ENCODE results near the gene PFN3. TPM values are rescaled to one million over a fixed set of nuclear protein-coding genes. Genes with fewer than 3 reads are reported as not detected.

Gene PFN3
- total RNA-seq: not detected in 2 replicates

GRCh38 chr5:177399997-177400868, at the start of gene PFN3:
PFN3 (minus strand) TSS chr5:177400661; CDS start chr5:177400576, 85 bp downstream.

GRCh38 chr5:177446200-177447065, 46.0 kb upstream of the PFN3 start, which contains the start of gene PRR7:
PRR7 (plus strand) TSS chr5:177446814; CDS start chr5:177455068, 8,254 bp downstream.

GRCh38 chr5:177426566-177427210, 26.2 kb upstream of the PFN3 start, which contains the start of gene GRK6:
GRK6 (plus strand) TSS chr5:177426676; CDS start chr5:177426846, 170 bp downstream.

GRCh38 chr5:177409043-177409801, 8.8 kb upstream of the PFN3 start, which contains the start of gene F12:
F12 (minus strand) TSS chr5:177409564; CDS start chr5:177409527, 37 bp downstream.

GRCh38 chr5:177384134-177384533, 16.3 kb downstream of the PFN3 start, which contains the start of gene SLC34A1:
SLC34A1 (plus strand) TSS chr5:177384434; CDS start chr5:177385742, 1,308 bp downstream.

GRCh38 chr5:177357459-177358351, 42.8 kb downstream of the PFN3 start, which contains the start of gene RGS14:
RGS14 (plus strand) TSS chr5:177357924; CDS start chr5:177358025, 101 bp downstream.

GRCh38 chr5:177351392-177352329, 48.8 kb downstream of the PFN3 start, which contains the start of gene LMAN2:
LMAN2 (minus strand) TSS chr5:177351668; CDS start chr5:177351647, 21 bp downstream.

Other genes starting within 250 kb of the PFN3 start
- gene RAB24, start 96.9 kb downstream of the PFN3 start, total RNA-seq: 17.9 and 25.5 TPM in 2 replicates
- gene PRELID1, start 96.9 kb downstream of the PFN3 start, total RNA-seq: 79.6 and 79.9 TPM in 2 replicates
- gene MXD3, start 88.8 kb downstream of the PFN3 start, total RNA-seq: 1.2 and 4.1 TPM in 2 replicates
- gene LMAN2, start 49.0 kb downstream of the PFN3 start, total RNA-seq: 494 and 696 TPM in 2 replicates
- 3.9 and 4.2 TPM in 2 replicates for gene RGS14, start 42.7 kb downstream of the PFN3 start, total RNA-seq
- gene SLC34A1, start 16.2 kb downstream of the PFN3 start, total RNA-seq: not detected in 2 replicates
- gene F12, start 8.9 kb upstream of the PFN3 start, total RNA-seq: 0.51 and 0.89 TPM in 2 replicates
- gene GRK6, start 26.0 kb upstream of the PFN3 start, total RNA-seq: 14.6 and 26.1 TPM in 2 replicates
- 6.2 and 9.5 TPM in 2 replicates for gene PRR7, start 46.2 kb upstream of the PFN3 start, total RNA-seq
- 108 and 180 TPM in 2 replicates for gene DBN1, start 73.0 kb upstream of the PFN3 start, total RNA-seq
- gene PDLIM7, start 96.9 kb upstream of the PFN3 start, total RNA-seq: 167 and 241 TPM in 2 replicates
- gene DOK3, start 109.2 kb upstream of the PFN3 start, total RNA-seq: 3.3 and 8.4 TPM in 2 replicates
- gene DDX41, start 116.3 kb upstream of the PFN3 start, total RNA-seq: 88.5 and 128 TPM in 2 replicates
- 17.2 and 24.9 TPM in 2 replicates for gene FAM193B, start 153.9 kb upstream of the PFN3 start, total RNA-seq
- 354 and 386 TPM in 2 replicates for gene TMED9, start 191.5 kb upstream of the PFN3 start, total RNA-seq
- gene B4GALT7, start 199.5 kb upstream of the PFN3 start, total RNA-seq: 72.1 and 94.4 TPM in 2 replicates

Data from smooth muscle cell of the umbilical artery (primary cell).